CMK (cell line): ENCODE measurements around the gene CCDC63.

Experiments
- DNase-seq: peaks from one replicate; pipeline ENCODE4 v3.0.0-alpha.2; 2010; ENCODE audit warnings: low read depth

The CCDC63 gene

GRCh38 chr12:110846615-110847566, at the start of gene CCDC63:
Gene CCDC63 (plus strand): TSS chr12:110846987. CDS start chr12:110852955, 5,968 bp downstream.
- peak; percentile 20 for DNase-seq

GRCh38 chr12:110798461-110798860, 48.3 kb upstream of the CCDC63 start:
- no peak for DNase-seq

- no peak for DNase-seq
Measured at GRCh38 chr12:110802489-110802888, 44.3 kb upstream of the CCDC63 start.

- DNase-seq: no peak
Measured at GRCh38 chr12:110804406-110804805, 42.4 kb upstream of the CCDC63 start.

- no peak for DNase-seq
Measured at GRCh38 chr12:110807640-110808039, 39.1 kb upstream of the CCDC63 start.

GRCh38 chr12:110809149-110809548, 37.6 kb upstream of the CCDC63 start:
- no peak for DNase-seq

- DNase-seq: no peak
Measured at GRCh38 chr12:110811972-110812371, 34.8 kb upstream of the CCDC63 start.

GRCh38 chr12:110813285-110813684, 33.5 kb upstream of the CCDC63 start:
- DNase-seq: no peak

GRCh38 chr12:110813756-110814155, 33.0 kb upstream of the CCDC63 start:
- no peak for DNase-seq

- no peak for DNase-seq
Measured at GRCh38 chr12:110816248-110816647, 30.5 kb upstream of the CCDC63 start.

- DNase-seq: no peak
Measured at GRCh38 chr12:110816779-110817178, 30.0 kb upstream of the CCDC63 start.

- no peak for DNase-seq
Measured at GRCh38 chr12:110818511-110818910, 28.3 kb upstream of the CCDC63 start.

- DNase-seq: no peak
Measured at GRCh38 chr12:110819150-110819549, 27.6 kb upstream of the CCDC63 start.

GRCh38 chr12:110819646-110820045, 27.1 kb upstream of the CCDC63 start:
- no peak for DNase-seq

- DNase-seq: no peak
Measured at GRCh38 chr12:110821917-110822316, 24.9 kb upstream of the CCDC63 start.

GRCh38 chr12:110822821-110823415, 23.9 kb upstream of the CCDC63 start:
- DNase-seq: no peak

- no peak for DNase-seq
Measured at GRCh38 chr12:110824342-110824741, 22.4 kb upstream of the CCDC63 start.

- DNase-seq: no peak
Measured at GRCh38 chr12:110825530-110825929, 21.3 kb upstream of the CCDC63 start.

- DNase-seq: peak; percentile 61
Measured at GRCh38 chr12:110826592-110827200, 20.1 kb upstream of the CCDC63 start.

GRCh38 chr12:110829308-110829707, 17.5 kb upstream of the CCDC63 start:
- no peak for DNase-seq

GRCh38 chr12:110836291-110836690, 10.5 kb upstream of the CCDC63 start:
- no peak for DNase-seq

GRCh38 chr12:110841007-110841406, 5.8 kb upstream of the CCDC63 start:
- no peak for DNase-seq

GRCh38 chr12:110844131-110844530, 2.7 kb upstream of the CCDC63 start:
- DNase-seq: no peak
